RWPE2 (cell line): Measurements from ENCODE around the gene ZBTB7C.

Source experiments
- ATAC-seq: fragments of 200-7000 bp; cut with Tn5 transposase; 3 replicates; pipeline ENCODE4 v1.9.1; 2021; ENCODE audit warnings: low read depth
- DNase-seq: peaks from one replicate; pipeline ENCODE4 v3.0.0-alpha.2; 2020; ENCODE audit warnings: low spot score
- H3K27ac ChIP-seq: fragments of 450-650 bp; 2 replicates; pipeline ENCODE4 v1.5.1; 2017; ENCODE audit warnings: mild to moderate bottlenecking; ENCODE audit not compliant: poor library complexity, severe bottlenecking
- H3K27me3 ChIP-seq: fragments of 250-450 bp; sonication (Bioruptor Pico); 2 replicates; pipeline ENCODE4 v1.5.1; 2021; ENCODE audit warnings: mild to moderate bottlenecking, moderate library complexity; ENCODE audit not compliant: insufficient read depth, poor library complexity, severe bottlenecking
- H3K36me3 ChIP-seq: fragments of 250-450 bp; sonication (Bioruptor Pico); 2 replicates; pipeline ENCODE4 v1.5.1; 2020; ENCODE audit warnings: low read depth, mild to moderate bottlenecking, moderate library complexity
- H3K4me1 ChIP-seq: fragments of 250-450 bp; sonication (Bioruptor Pico); 2 replicates; pipeline ENCODE4 v1.5.1; 2021; ENCODE audit warnings: mild to moderate bottlenecking, moderate library complexity; ENCODE audit not compliant: insufficient read depth, poor library complexity, severe bottlenecking
- H3K4me3 ChIP-seq: fragments of 250-450 bp; sonication (Bioruptor Pico); 2 replicates; pipeline ENCODE4 v1.5.1; 2021; ENCODE audit warnings: mild to moderate bottlenecking, moderate library complexity; ENCODE audit not compliant: severe bottlenecking
- H3K9me3 ChIP-seq: fragments of 250-450 bp; sonication (Bioruptor Pico); 2 replicates; pipeline ENCODE4 v1.5.1; 2021; ENCODE audit warnings: mild to moderate bottlenecking, moderate library complexity; ENCODE audit not compliant: severe bottlenecking
- CTCF ChIP-seq: fragments of 450-650 bp; IDR thresholded peaks from one replicate; pipeline ENCODE4 v1.5.1; 2017; ENCODE audit warnings: mild to moderate bottlenecking, moderate library complexity; ENCODE audit not compliant: poor library complexity, severe bottlenecking

The ZBTB7C gene

GRCh38 chr18:47978603-47979002 lies 430.6 kb downstream of the ZBTB7C start:
- Histone ChIP-seq H3K27ac (no peak overlapping the region), H3K4me3 (no peak overlapping the region), H3K27me3 (no peaks in the 10 kb centered on the region), H3K4me1 (no peaks in the 10 kb centered on the region), H3K9me3 (no peaks in the 10 kb centered on the region), H3K36me3 (no peaks in the 10 kb centered on the region)
- no peak for DNase-seq
- TF ChIP-seq CTCF = no peak
- ATAC-seq = no peak

DNA sequence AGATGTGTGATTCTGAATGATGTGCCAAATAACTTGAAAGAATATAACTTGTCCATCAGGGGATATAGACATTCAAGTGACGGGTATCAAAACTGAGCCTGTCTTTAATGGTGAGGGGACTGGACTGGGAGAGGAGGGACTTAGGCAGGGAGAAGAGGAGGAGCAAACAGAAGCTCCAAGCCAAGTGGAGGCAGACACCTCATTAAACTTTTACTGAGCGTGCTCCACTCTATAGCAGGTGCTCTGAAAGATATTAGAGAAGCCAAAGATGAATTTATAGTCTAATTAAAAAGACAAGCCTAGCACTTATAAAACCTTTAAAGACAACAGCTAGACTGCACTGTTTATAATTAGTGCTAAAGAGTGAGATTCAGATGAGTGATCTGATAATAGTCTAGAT lies 431.0 kb downstream of the ZBTB7C start:
- no peaks in the 10 kb centered on the region for H3K9me3 ChIP-seq

More for the DNA sequence above, 431.0 kb downstream of the ZBTB7C start:
- Histone ChIP-seq H3K4me1 (no peaks in the 10 kb centered on the region), H3K4me3 (no peak overlapping the region), H3K27ac (no peak overlapping the region), H3K36me3 (no peaks in the 10 kb centered on the region), H3K27me3 (no peaks in the 10 kb centered on the region)
- no peak for DNase-seq
- no peak for ATAC-seq
- TF ChIP-seq CTCF = no peak
